Kidney epithelial cell (primary cell): Measurements from ENCODE around the gene IFIH1. TPM values are rescaled to one million over a fixed set of nuclear protein-coding genes. Genes with fewer than 3 reads are reported as not detected.

Experiments
- DNase-seq: peaks from one replicate; pipeline ENCODE4 v3.0.0-alpha.2; 2010; ENCODE audit warnings: low read depth
- H3K27me3 ChIP-seq: 2 replicates; pipeline ENCODE4 v1.6.0; 2011; ENCODE audit warnings: low read length; ENCODE audit not compliant: control insufficient read depth, insufficient read depth
- H3K36me3 ChIP-seq: 2 replicates; pipeline ENCODE4 v1.5.1; 2011; ENCODE audit warnings: low read length; ENCODE audit not compliant: control insufficient read depth, insufficient read depth
- H3K4me3 ChIP-seq: 2 replicates; pipeline ENCODE4 v1.5.1; 2011; ENCODE audit warnings: low read depth, mild to moderate bottlenecking, control low read depth, low read length
- CTCF ChIP-seq: IDR thresholded peaks from 2 replicates; pipeline ENCODE4 v1.5.1; 2011; ENCODE audit warnings: mild to moderate bottlenecking, moderate library complexity, low read length, control low read depth, inconsistent platforms; ENCODE audit not compliant: insufficient read depth, poor library complexity, severe bottlenecking
- total RNA-seq: library from RNA; depleted of rRNA; stranded (reverse); fragments of >200 nt; gene quantifications from 2 replicates; pipeline ENCODE4 v1.2.3, GENCODE V29; 2015

The IFIH1 gene
- total RNA-seq, 1 donor from 2014 or later = 25.8 TPM

GRCh38 chr2:162298669-162299335, 19.7 kb downstream of the IFIH1 start:
- H3K36me3 ChIP-seq = no peaks in the 10 kb centered on the region
- DNase-seq = no peak
- no peak for TF ChIP-seq CTCF
- no peaks in the 10 kb centered on the region for H3K27me3 ChIP-seq
- H3K4me3 ChIP-seq = no peak overlapping the region

- no peaks in the 10 kb centered on the region for H3K27me3 ChIP-seq
- no peaks in the 10 kb centered on the region for H3K36me3 ChIP-seq
- TF ChIP-seq CTCF = peak; percentile 70
- no peak overlapping the region for H3K4me3 ChIP-seq
- no peak for DNase-seq
Observed at GRCh38 chr2:162297925-162298552, 20.4 kb downstream of the IFIH1 start.

- DNase-seq = no peak
- TF ChIP-seq CTCF = no peak
- Histone ChIP-seq H3K36me3 (no peaks in the 10 kb centered on the region), H3K4me3 (no peak overlapping the region), H3K27me3 (no peaks in the 10 kb centered on the region)
Observed at GRCh38 chr2:162295009-162295408, 23.5 kb downstream of the IFIH1 start.

DNA sequence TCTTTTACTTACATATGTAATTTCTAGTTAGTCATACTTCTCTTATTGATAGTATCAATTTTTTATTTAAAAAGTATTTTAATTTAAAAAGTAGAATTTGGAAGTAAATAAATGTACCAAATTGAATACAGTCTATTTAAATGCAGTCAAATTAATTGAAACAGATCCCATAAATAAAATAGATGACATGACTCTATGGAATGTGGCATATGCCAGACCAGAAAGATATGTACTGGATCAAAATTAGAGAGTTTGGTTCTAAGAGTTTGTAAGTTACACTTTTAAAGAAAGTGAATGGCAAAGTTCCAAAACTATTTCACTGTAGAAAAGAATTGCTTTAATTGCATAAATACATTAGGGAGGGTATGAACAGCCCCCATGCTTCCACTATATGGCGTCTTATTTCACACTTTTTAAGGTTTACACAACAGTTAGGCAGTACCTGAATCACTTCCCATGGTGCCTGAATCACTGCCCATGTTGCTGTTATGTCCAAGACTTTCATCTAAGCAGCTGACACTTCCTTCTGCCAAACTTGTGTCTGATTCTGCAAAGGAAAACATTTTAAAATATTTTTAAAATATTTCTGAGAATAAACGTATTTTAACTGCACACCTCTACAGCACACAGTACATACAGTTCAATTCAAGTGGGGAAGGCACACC, 25.2 kb downstream of the IFIH1 start:
- no peak for TF ChIP-seq CTCF
- no peaks in the 10 kb centered on the region for H3K27me3 ChIP-seq
- DNase-seq = no peak
- no peak overlapping the region for H3K4me3 ChIP-seq
- no peaks in the 10 kb centered on the region for H3K36me3 ChIP-seq

DNA sequence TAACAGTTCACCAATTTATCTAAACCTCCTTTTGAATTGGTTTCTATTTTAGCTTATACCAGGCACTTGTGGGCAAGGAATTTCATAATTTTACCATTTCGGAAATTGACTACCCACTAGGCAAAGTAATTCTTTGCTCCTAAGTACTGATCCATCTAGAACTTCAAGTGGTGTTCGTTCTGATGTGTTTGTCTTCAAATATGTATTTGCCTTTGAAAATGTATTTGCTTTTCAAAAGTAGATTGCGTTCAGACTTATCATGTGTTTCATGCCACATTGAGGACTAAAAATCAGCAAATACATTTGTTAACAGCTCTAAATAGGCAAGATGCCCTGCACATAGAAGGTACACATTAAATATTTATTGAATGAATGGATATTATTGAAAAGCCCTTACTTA, 26.7 kb downstream of the IFIH1 start:
- Histone ChIP-seq H3K36me3 (no peaks in the 10 kb centered on the region), H3K27me3 (no peaks in the 10 kb centered on the region), H3K4me3 (no peak overlapping the region)
- no peak for TF ChIP-seq CTCF
- DNase-seq = no peak
